Spleen (tissue), 11 donors: Measurements from ENCODE around the gene VAMP3. TPM values are rescaled to one million over a fixed set of nuclear protein-coding genes. Genes with fewer than 3 reads are reported as not detected.

ENCODE experiments used
- DNase-seq: peaks from one replicate; pipeline ENCODE4 v3.0.0-alpha.2; 2020
- H3K27ac ChIP-seq, 8 donors: fragments of 200-600 bp; sonication (generic) in 7 of 8; 1 replicate in 4 of 8; 2 replicates in 4 of 8; pipeline versions ENCODE4 v1.5.0 to v1.8.0; 2016 to 2021; ENCODE audit warnings: inconsistent platforms in 4 of 8, mild to moderate bottlenecking in 4 of 8, moderate library complexity in 1 of 8
- H3K27me3 ChIP-seq, 7 donors: fragments of 200-600 bp; sonication (generic) in 6 of 7; replicated peaks in 1 of 7; 1 replicate in 4 of 7; 2 replicates in 3 of 7; pipeline versions ENCODE4 v1.5.0 to v1.8.0; 2016 to 2021; ENCODE audit warnings: inconsistent platforms in 3 of 7, mild to moderate bottlenecking in 1 of 7
- H3K36me3 ChIP-seq, 6 donors: fragments of 200-600 bp; sonication (generic) in 5 of 6; 1 replicate in 4 of 6; 2 replicates in 2 of 6; pipeline versions ENCODE4 v1.5.0 to v1.8.0; 2016 to 2021; ENCODE audit warnings: inconsistent platforms in 2 of 6
- H3K4me1 ChIP-seq, 6 donors: fragments of 200-600 bp; sonication (generic) in 5 of 6; 1 replicate in 3 of 6; 2 replicates in 3 of 6; pipeline versions ENCODE4 v1.5.0 to v1.8.0; 2016 to 2021; ENCODE audit warnings: inconsistent platforms in 3 of 6
- H3K4me3 ChIP-seq, 8 donors: fragments of 200-600 bp; sonication (generic) in 7 of 8; 1 replicate in 4 of 8; 2 replicates in 4 of 8; pipeline versions ENCODE4 v1.5.0 to v1.8.0; 2016 to 2021; ENCODE audit warnings: inconsistent platforms in 4 of 8, mild to moderate bottlenecking in 4 of 8, moderate library complexity in 2 of 8
- H3K9me3 ChIP-seq, 8 donors: fragments of 200-600 bp; sonication (generic) in 7 of 8; 1 replicate in 4 of 8; 2 replicates in 4 of 8; pipeline versions ENCODE4 v1.5.0 to v1.8.0; 2016 to 2021; ENCODE audit warnings: inconsistent platforms in 4 of 8
- POLR2A ChIP-seq, 3 donors: fragments of 450-650 bp; IDR thresholded peaks; one replicate each; pipeline ENCODE4 v1.5.1; 2017; ENCODE audit warnings: antibody characterized with exemption in 3 of 3, mild to moderate bottlenecking in 1 of 3
- POLR2AphosphoS5 ChIP-seq, 3 donors: sonication (generic); formaldehyde crosslinking; IDR thresholded peaks; one replicate each; pipeline ENCODE4 v1.5.1; 2017; ENCODE audit warnings: antibody characterized with exemption in 3 of 3
- WGBS, 5 donors: extraction: QIAGEN DNeasy Blood & Tissue Kit in 3 of 5; methylation state at CpG; one replicate each; pipeline versions ENCODE4 v1.1.5 to v1.1.7; 2013 to 2018; 5-methylcytosine and 5-hydroxymethylcytosine counted together
- intact Hi-C: fragments of 100-400 bp; cut with DNase I; formaldehyde crosslinking; loops from one replicate; pipeline ENCODE4 v1.15.0; 2023; ENCODE audit warnings: low total_unique reads
- polyA plus RNA-seq, 3 donors: library from polyadenylated mRNA; stranded (reverse); fragments of 200-250 nt; gene quantifications; one replicate each; pipeline ENCODE4 v1.2.1, GENCODE V29; 2013
- total RNA-seq, 7 donors: library from RNA; depleted of rRNA in 3 of 7; stranded (reverse); fragments of >200 nt in 3 of 7; fragmentation: NEBNext Ultra II Directional in 4 of 7; extraction: Animal tissue kit (Norgen Biotek cat#: 25700) in 4 of 7; gene quantifications; one replicate each; pipeline versions ENCODE4 v1.1.0 to v1.2.1, GENCODE V29; 2016 to 2021
- TF ChIP-seq, protein P1 (sequence below), 11 experiments: fragments of 200-600 bp in 7 of 11; fragments of 450-650 bp in 4 of 11; sonication (generic) in 4 of 11; IDR thresholded peaks in 8 of 11; conservative IDR thresholded peaks in 3 of 11; 1 replicate in 7 of 11; 2 replicates in 4 of 11; pipeline versions ENCODE4 v1.4.0 to v1.8.0; 2016 to 2021; ENCODE audit warnings: antibody characterized with exemption in 11 of 11, inconsistent platforms in 4 of 11, mild to moderate bottlenecking in 1 of 11
- donor health status: healthy with polysubstance abuse.
- donor health status: DM: no; HTN: no; CAD: no; lungs with moderate emphysema.
- donor health status: DM: no; HTN: no; CAD: no.
- donor health status: Bipolar disorder and iron deficiency.
- donor health status: healthy.
- donor health status: DM: no; HTN: no; CAD: no.
- donor health status: DM: yes; HTN: yes; CAD: no.

The VAMP3 gene
- total and polyA plus RNA-seq, 10 donors = 29.9 to 181 (median 81.6) TPM

- Histone ChIP-seq H3K9me3 (no peaks in the 10 kb centered on the region), H3K4me1 (peaks cover 0 to 29% (median 5%) of the 10 kb centered on the region in 6 donors), H3K4me3 (no peak overlapping the region), H3K36me3 (peaks cover 0 to 18% (median 0%) of the 10 kb centered on the region in 6 donors), H3K27me3 (no peaks in the 10 kb centered on the region), H3K27ac (peak overlapping the region in 5 of 8 donors; percentile 66 to 80 (median 74))
- intact Hi-C loops = no loop called here
- TF ChIP-seq, protein P1, sequence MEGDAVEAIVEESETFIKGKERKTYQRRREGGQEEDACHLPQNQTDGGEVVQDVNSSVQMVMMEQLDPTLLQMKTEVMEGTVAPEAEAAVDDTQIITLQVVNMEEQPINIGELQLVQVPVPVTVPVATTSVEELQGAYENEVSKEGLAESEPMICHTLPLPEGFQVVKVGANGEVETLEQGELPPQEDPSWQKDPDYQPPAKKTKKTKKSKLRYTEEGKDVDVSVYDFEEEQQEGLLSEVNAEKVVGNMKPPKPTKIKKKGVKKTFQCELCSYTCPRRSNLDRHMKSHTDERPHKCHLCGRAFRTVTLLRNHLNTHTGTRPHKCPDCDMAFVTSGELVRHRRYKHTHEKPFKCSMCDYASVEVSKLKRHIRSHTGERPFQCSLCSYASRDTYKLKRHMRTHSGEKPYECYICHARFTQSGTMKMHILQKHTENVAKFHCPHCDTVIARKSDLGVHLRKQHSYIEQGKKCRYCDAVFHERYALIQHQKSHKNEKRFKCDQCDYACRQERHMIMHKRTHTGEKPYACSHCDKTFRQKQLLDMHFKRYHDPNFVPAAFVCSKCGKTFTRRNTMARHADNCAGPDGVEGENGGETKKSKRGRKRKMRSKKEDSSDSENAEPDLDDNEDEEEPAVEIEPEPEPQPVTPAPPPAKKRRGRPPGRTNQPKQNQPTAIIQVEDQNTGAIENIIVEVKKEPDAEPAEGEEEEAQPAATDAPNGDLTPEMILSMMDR (IDR thresholded peaks at IDR 0.05 in 8 of 11, conservative IDR thresholded peaks at IDR 0.05 in 3 of 11) = no peak
- TF ChIP-seq POLR2A (IDR thresholded peaks at IDR 0.05) (no peak), POLR2AphosphoS5 (IDR thresholded peaks at IDR 0.05) (no peak)
- no peak for DNase-seq
- WGBS, 5 donors = 84 to 95% (median 91%) methylated on average over 10 of the region's 10 CpGs
Measured at GRCh38 chr1:7745783-7746182, 25.3 kb upstream of the VAMP3 start.

- 81 to 90% (median 83%) methylated on average over 5 of the region's 5 CpGs for WGBS, 5 donors
- DNase-seq = no peak
- H3K4me1 ChIP-seq = peaks cover 0 to 35% (median 17%) of the 10 kb centered on the region in 6 donors
- no peak overlapping the region for H3K4me3 ChIP-seq
- no peaks in the 10 kb centered on the region for H3K27me3 ChIP-seq
- no peaks in the 10 kb centered on the region for H3K9me3 ChIP-seq
- intact Hi-C loops = no loop called here
- TF ChIP-seq, protein P1 (IDR thresholded peaks at IDR 0.05 in 8 of 11, conservative IDR thresholded peaks at IDR 0.05 in 3 of 11) = no peak
- TF ChIP-seq POLR2A (IDR thresholded peaks at IDR 0.05) (no peak), POLR2AphosphoS5 (IDR thresholded peaks at IDR 0.05) (no peak)
- peak overlapping the region in 1 of 8 donors; percentile 0 for H3K27ac ChIP-seq
- peaks cover 0 to 18% (median 0%) of the 10 kb centered on the region in 6 donors for H3K36me3 ChIP-seq
Measured at GRCh38 chr1:7747605-7748004, 23.5 kb upstream of the VAMP3 start.

DNA sequence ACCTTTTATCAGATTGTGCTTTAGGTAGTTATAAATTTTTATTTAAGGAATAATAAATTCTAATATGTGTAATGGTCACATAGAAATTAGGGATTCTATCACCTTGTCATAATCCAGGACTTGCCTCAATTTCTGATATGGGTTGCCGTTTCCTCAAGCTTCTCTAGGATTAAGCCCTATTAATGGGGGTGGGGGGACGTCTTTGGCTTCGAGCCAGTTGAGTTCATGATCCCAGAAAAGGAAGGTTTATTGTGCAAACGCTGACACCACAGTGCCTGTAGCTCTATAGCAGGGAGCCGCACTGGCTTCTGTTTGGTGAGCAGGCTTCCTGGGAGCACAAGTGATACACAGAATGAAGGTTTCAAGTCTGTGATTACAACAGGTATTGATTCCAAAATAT lies 22.0 kb upstream of the VAMP3 start:
- TF ChIP-seq, protein P1 (IDR thresholded peaks at IDR 0.05 in 8 of 11, conservative IDR thresholded peaks at IDR 0.05 in 3 of 11) = no peak
- TF ChIP-seq POLR2AphosphoS5 (IDR thresholded peaks at IDR 0.05) (no peak), POLR2A (IDR thresholded peaks at IDR 0.05) (no peak)
- WGBS, 5 donors = 49 to 58% (median 56%) methylated on average over 5 of the region's 5 CpGs
- DNase-seq = no peak
- Histone ChIP-seq H3K36me3 (peaks cover 0 to 18% (median 0%) of the 10 kb centered on the region in 6 donors), H3K4me1 (peaks cover 6 to 50% (median 32%) of the 10 kb centered on the region in 6 donors), H3K9me3 (no peaks in the 10 kb centered on the region), H3K27me3 (no peaks in the 10 kb centered on the region), H3K27ac (no peak overlapping the region), H3K4me3 (no peak overlapping the region)
- intact Hi-C loops = no loop called here

GRCh38 chr1:7751174-7751573 lies 19.9 kb upstream of the VAMP3 start:
- Histone ChIP-seq H3K36me3 (peaks cover 0 to 12% (median 0%) of the 10 kb centered on the region in 6 donors), H3K4me3 (no peak overlapping the region), H3K4me1 (peaks cover 6 to 47% (median 31%) of the 10 kb centered on the region in 6 donors), H3K27me3 (no peaks in the 10 kb centered on the region), H3K9me3 (no peaks in the 10 kb centered on the region), H3K27ac (no peak overlapping the region)
- TF ChIP-seq POLR2A (IDR thresholded peaks at IDR 0.05) (no peak), POLR2AphosphoS5 (IDR thresholded peaks at IDR 0.05) (no peak)
- TF ChIP-seq, protein P1 (IDR thresholded peaks at IDR 0.05 in 8 of 11, conservative IDR thresholded peaks at IDR 0.05 in 3 of 11) = no peak
- DNase-seq = no peak
- 85 to 94% (median 88%) methylated on average over 11 of the region's 11 CpGs for WGBS, 5 donors
- intact Hi-C loops = no loop called here
